Measurements from ENCODE around the gene PTPRM.

PTPRM gene

DNA sequence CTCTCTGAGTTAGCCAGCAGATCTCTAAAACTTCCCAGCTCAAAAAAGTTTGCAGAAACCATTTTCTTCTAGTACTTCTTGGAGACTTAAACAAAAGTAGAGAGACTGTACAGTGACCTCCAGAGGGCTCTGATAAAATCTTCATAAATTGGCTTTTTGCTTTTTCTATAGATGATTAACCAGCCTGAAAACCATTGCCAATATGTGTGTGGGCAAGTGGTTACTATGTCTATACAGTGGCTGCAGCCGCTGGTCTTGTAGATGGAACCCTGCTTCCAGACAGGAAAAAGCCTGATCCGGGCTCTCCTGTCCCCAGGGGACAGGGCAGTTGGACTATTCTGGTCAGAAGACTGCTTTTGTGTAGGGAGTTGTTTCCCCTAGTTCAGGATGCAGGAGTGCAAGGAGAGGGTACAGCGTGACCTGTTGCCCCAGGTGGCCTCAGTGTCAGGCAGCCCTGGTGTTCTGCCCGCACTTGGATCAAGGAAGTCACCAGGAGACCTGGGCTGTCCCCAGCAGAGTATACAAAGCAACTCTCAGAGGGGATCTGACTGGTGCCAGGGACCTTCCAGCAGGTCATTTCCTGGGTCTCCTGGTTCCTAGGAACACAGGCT lies 7.3 kb upstream of the PTPRM start:
- H3K4me3 ChIP-seq (ENCODE audit: low read depth in 1 of 2, low read length in 2 of 2) = no peak overlapping the region
- ATAC-seq (ENCODE audit: insufficient read depth, low read depth) (no peak), DNase-seq (no peak)

GRCh38 chr18:7561909-7562460 lies 5.1 kb upstream of the PTPRM start:
- Histone ChIP-seq H3K4me2 (ENCODE audit: insufficient read depth, low read length) (no peak overlapping the region), H3K36me3 (ENCODE audit: insufficient read depth, low read length) (no peaks in the 10 kb centered on the region), H3K9me3 (ENCODE audit: insufficient read depth, low read length, severe bottlenecking) (no peaks in the 10 kb centered on the region), H3K27ac (ENCODE audit: low read length) (no peak overlapping the region), H2AFZ (ENCODE audit: low read depth, low read length) (no peak overlapping the region), H3K4me3 (ENCODE audit: low read depth in 1 of 2, low read length in 2 of 2) (no peak overlapping the region), H3K4me1 (ENCODE audit: insufficient read depth, low read length) (no peaks in the 10 kb centered on the region), H4K20me1 (ENCODE audit: insufficient read depth, low read length) (no peaks in the 10 kb centered on the region), H3K27me3 (ENCODE audit: insufficient read depth, low read length, poor library complexity) (no peaks in the 10 kb centered on the region), H3K9ac (ENCODE audit: low read depth, low read length) (no peak overlapping the region), H3K79me2 (ENCODE audit: insufficient read depth, low read length) (no peaks in the 10 kb centered on the region)
- TF ChIP-seq CTCF (IDR thresholded peaks at IDR 0.05; ENCODE audit: borderline replicate concordance, extremely low read depth, low read length, poor library complexity, severe bottlenecking) = no peak
- TF ChIP-seq EZH2 (IDR thresholded peaks at IDR 0.05; ENCODE audit: borderline replicate concordance, low read depth, low read length, severe bottlenecking) = no peak
- no peak for ATAC-seq (ENCODE audit: insufficient read depth, low read depth)
- DNase-seq = no peak

More for the DNA sequence above, 7.3 kb upstream of the PTPRM start:
- Histone ChIP-seq H4K20me1 (ENCODE audit: insufficient read depth, low read length) (no peaks in the 10 kb centered on the region), H2AFZ (ENCODE audit: low read depth, low read length) (no peak overlapping the region), H3K27ac (ENCODE audit: low read length) (no peak overlapping the region), H3K79me2 (ENCODE audit: insufficient read depth, low read length) (no peaks in the 10 kb centered on the region), H3K9me3 (ENCODE audit: insufficient read depth, low read length, severe bottlenecking) (no peaks in the 10 kb centered on the region), H3K4me1 (ENCODE audit: insufficient read depth, low read length) (no peaks in the 10 kb centered on the region), H3K27me3 (ENCODE audit: insufficient read depth, low read length, poor library complexity) (no peaks in the 10 kb centered on the region), H3K4me2 (ENCODE audit: insufficient read depth, low read length) (no peak overlapping the region), H3K9ac (ENCODE audit: low read depth, low read length) (no peak overlapping the region), H3K36me3 (ENCODE audit: insufficient read depth, low read length) (no peaks in the 10 kb centered on the region)
- TF ChIP-seq EZH2 (IDR thresholded peaks at IDR 0.05; ENCODE audit: borderline replicate concordance, low read depth, low read length, severe bottlenecking) = no peak
- no peak for TF ChIP-seq CTCF (IDR thresholded peaks at IDR 0.05; ENCODE audit: borderline replicate concordance, extremely low read depth, low read length, poor library complexity, severe bottlenecking)

DNA sequence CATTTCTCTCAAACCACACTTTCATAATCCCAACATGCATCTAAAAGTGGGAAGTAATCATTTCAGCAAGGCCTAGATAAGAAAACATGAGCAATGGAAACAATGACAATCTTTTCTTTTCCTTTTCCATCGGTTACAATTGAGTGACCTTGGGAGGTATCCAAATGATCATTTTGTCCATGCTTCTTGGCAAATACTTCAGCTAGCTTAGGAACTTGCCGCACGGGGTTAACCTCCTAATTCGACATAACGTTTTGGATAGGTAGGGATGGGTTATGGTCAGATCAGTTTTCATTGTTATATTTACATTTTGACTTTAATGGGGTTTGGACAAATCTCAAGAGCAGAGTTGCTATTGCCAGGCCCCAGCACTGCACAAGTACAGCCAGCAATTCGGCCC lies 4.6 kb upstream of the PTPRM start:
- Histone ChIP-seq H2AFZ (ENCODE audit: low read depth, low read length) (no peak overlapping the region), H3K36me3 (ENCODE audit: insufficient read depth, low read length) (no peaks in the 10 kb centered on the region), H3K4me3 (ENCODE audit: low read depth in 1 of 2, low read length in 2 of 2) (no peak overlapping the region), H4K20me1 (ENCODE audit: insufficient read depth, low read length) (no peaks in the 10 kb centered on the region), H3K27me3 (ENCODE audit: insufficient read depth, low read length, poor library complexity) (no peaks in the 10 kb centered on the region), H3K27ac (ENCODE audit: low read length) (no peak overlapping the region), H3K9me3 (ENCODE audit: insufficient read depth, low read length, severe bottlenecking) (no peaks in the 10 kb centered on the region), H3K79me2 (ENCODE audit: insufficient read depth, low read length) (no peaks in the 10 kb centered on the region), H3K9ac (ENCODE audit: low read depth, low read length) (no peak overlapping the region), H3K4me2 (ENCODE audit: insufficient read depth, low read length) (no peak overlapping the region), H3K4me1 (ENCODE audit: insufficient read depth, low read length) (no peaks in the 10 kb centered on the region)
- no peak for TF ChIP-seq CTCF (IDR thresholded peaks at IDR 0.05; ENCODE audit: borderline replicate concordance, extremely low read depth, low read length, poor library complexity, severe bottlenecking)
- TF ChIP-seq EZH2 (IDR thresholded peaks at IDR 0.05; ENCODE audit: borderline replicate concordance, low read depth, low read length, severe bottlenecking) = no peak
- DNase-seq (no peak), ATAC-seq (ENCODE audit: insufficient read depth, low read depth) (no peak)

Measured in DND-41 (cell line).